ENCODE measurements around the gene ECE2.
A peak's percentile ranks its signal among the peaks of the same experiment; 100 is the strongest.

ECE2 gene

GRCh38 chr3:184317201-184317600, 41.4 kb downstream of the ECE2 start:
- TF ChIP-seq CTCF (IDR thresholded peaks at IDR 0.05): no peak
- H3K4me3 ChIP-seq (ENCODE audit: low read depth, low read length): no peak overlapping the region
- H3K4me2 ChIP-seq (ENCODE audit: low read length): no peak overlapping the region
- no peaks in the 10 kb centered on the region for H3K9me3 ChIP-seq (ENCODE audit: control insufficient read depth, low read length)
- no peak overlapping the region for H2AFZ ChIP-seq
- peaks cover 30% of the 10 kb centered on the region for H3K79me2 ChIP-seq
- no peaks in the 10 kb centered on the region for H3K27me3 ChIP-seq (ENCODE audit: control insufficient read depth, insufficient read depth, low read length)
- no peak overlapping the region for H3K9ac ChIP-seq
- no peak overlapping the region for H3K27ac ChIP-seq
- no peaks in the 10 kb centered on the region for H3K36me3 ChIP-seq (ENCODE audit: control insufficient read depth, insufficient read depth, low read length)
- H3K4me1 ChIP-seq: peaks cover 40% of the 10 kb centered on the region

GRCh38 chr3:184320104-184320445, 44.3 kb downstream of the ECE2 start:
- H3K27me3 ChIP-seq (ENCODE audit: control insufficient read depth, insufficient read depth, low read length): no peaks in the 10 kb centered on the region
- no peaks in the 10 kb centered on the region for H3K36me3 ChIP-seq (ENCODE audit: control insufficient read depth, insufficient read depth, low read length)
- no peak overlapping the region for H2AFZ ChIP-seq
- peak overlapping the region; percentile 58 for H3K4me2 ChIP-seq (ENCODE audit: low read length)
- no peak for TF ChIP-seq CTCF (IDR thresholded peaks at IDR 0.05)
- no peak overlapping the region for H3K9ac ChIP-seq
- H3K9me3 ChIP-seq (ENCODE audit: control insufficient read depth, low read length): no peaks in the 10 kb centered on the region
- peaks cover 59% of the 10 kb centered on the region for H3K4me1 ChIP-seq
- peak overlapping the region; percentile 33 for H3K27ac ChIP-seq
- peaks cover 29% of the 10 kb centered on the region for H3K79me2 ChIP-seq
- H3K4me3 ChIP-seq (ENCODE audit: low read depth, low read length): peak overlapping the region; percentile 18

GRCh38 chr3:184321666-184322065, 45.8 kb downstream of the ECE2 start:
- Histone ChIP-seq H3K79me2 (peaks cover 19% of the 10 kb centered on the region), H3K4me1 (peaks cover 52% of the 10 kb centered on the region), H2AFZ (no peak overlapping the region), H3K4me3 (ENCODE audit: low read depth, low read length) (no peak overlapping the region), H3K4me2 (ENCODE audit: low read length) (no peak overlapping the region), H3K36me3 (ENCODE audit: control insufficient read depth, insufficient read depth, low read length) (no peaks in the 10 kb centered on the region), H3K27ac (peak overlapping the region; percentile 94), H3K27me3 (ENCODE audit: control insufficient read depth, insufficient read depth, low read length) (no peaks in the 10 kb centered on the region), H3K9me3 (ENCODE audit: control insufficient read depth, low read length) (no peaks in the 10 kb centered on the region), H3K9ac (no peak overlapping the region)
- TF ChIP-seq CTCF (IDR thresholded peaks at IDR 0.05): no peak

- Histone ChIP-seq H3K27ac (peak overlapping the region; percentile 94), H3K9ac (no peak overlapping the region), H3K79me2 (peaks cover 19% of the 10 kb centered on the region), H3K4me1 (peaks cover 45% of the 10 kb centered on the region), H3K9me3 (ENCODE audit: control insufficient read depth, low read length) (no peaks in the 10 kb centered on the region), H3K4me2 (ENCODE audit: low read length) (peak overlapping the region; percentile 60), H3K4me3 (ENCODE audit: low read depth, low read length) (peak overlapping the region; percentile 25), H2AFZ (no peak overlapping the region), H3K27me3 (ENCODE audit: control insufficient read depth, insufficient read depth, low read length) (no peaks in the 10 kb centered on the region), H3K36me3 (ENCODE audit: control insufficient read depth, insufficient read depth, low read length) (no peaks in the 10 kb centered on the region)
- peak; percentile 23 for TF ChIP-seq CTCF (IDR thresholded peaks at IDR 0.05)
These were observed 47.1 kb downstream of the ECE2 start for GRCh38 chr3:184322731-184323487.

- Histone ChIP-seq H3K9ac (no peak overlapping the region), H3K27ac (peak overlapping the region; percentile 94), H3K4me3 (ENCODE audit: low read depth, low read length) (peak overlapping the region; percentile 25), H3K9me3 (ENCODE audit: control insufficient read depth, low read length) (no peaks in the 10 kb centered on the region), H3K4me2 (ENCODE audit: low read length) (peak overlapping the region; percentile 60), H2AFZ (no peak overlapping the region), H3K27me3 (ENCODE audit: control insufficient read depth, insufficient read depth, low read length) (no peaks in the 10 kb centered on the region), H3K4me1 (peaks cover 43% of the 10 kb centered on the region), H3K79me2 (peaks cover 20% of the 10 kb centered on the region), H3K36me3 (ENCODE audit: control insufficient read depth, insufficient read depth, low read length) (no peaks in the 10 kb centered on the region)
- no peak for TF ChIP-seq CTCF (IDR thresholded peaks at IDR 0.05)
These were observed 47.9 kb downstream of the ECE2 start for GRCh38 chr3:184323696-184324095.
